ENCODE data around the gene CC2D2A. TPM values are rescaled to one million over a fixed set of nuclear protein-coding genes. Genes with fewer than 3 reads are reported as not detected.

CC2D2A gene
- total RNA-seq, 1 donor from 2014 or later = 15.5 TPM

- intact Hi-C loops (cut with DNase I) = no loop called here
- H3K27ac ChIP-seq = peak overlapping the region; percentile 43
- ATAC-seq (peak; percentile 90), DNase-seq (no peak)
- TF ChIP-seq CTCF (IDR thresholded peaks at IDR 0.05) = no peak
- H3K27me3 ChIP-seq = no peaks in the 10 kb centered on the region
- peaks cover 32% of the 10 kb centered on the region for H3K36me3 ChIP-seq
- H3K4me1 ChIP-seq = peaks cover 4% of the 10 kb centered on the region
- H3K4me3 ChIP-seq = no peak overlapping the region
- H3K9me3 ChIP-seq = no peaks in the 10 kb centered on the region
Measured at GRCh38 chr4:15551740-15552446, 82.2 kb downstream of the CC2D2A start.

GRCh38 chr4:15552557-15553362 is 83.1 kb downstream of the CC2D2A start:
- intact Hi-C loops (cut with DNase I) = no loop called here
- ATAC-seq = peak; percentile 44
- peak overlapping the region; percentile 43 for H3K27ac ChIP-seq

GRCh38 chr4:15556511-15557092 is 86.9 kb downstream of the CC2D2A start:
- Histone ChIP-seq H3K4me3 (no peak overlapping the region), H3K9me3 (no peaks in the 10 kb centered on the region), H3K27ac (no peak overlapping the region), H3K4me1 (no peaks in the 10 kb centered on the region), H3K36me3 (peaks cover 34% of the 10 kb centered on the region), H3K27me3 (no peaks in the 10 kb centered on the region)
- ATAC-seq (no peak), DNase-seq (no peak)
- no peak for TF ChIP-seq CTCF (IDR thresholded peaks at IDR 0.05)
- intact Hi-C loops (cut with DNase I) = no loop called here

More at GRCh38 chr4:15552557-15553362, 83.1 kb downstream of the CC2D2A start:
- DNase-seq = no peak
- Histone ChIP-seq H3K4me1 (no peaks in the 10 kb centered on the region), H3K27me3 (no peaks in the 10 kb centered on the region), H3K9me3 (no peaks in the 10 kb centered on the region), H3K36me3 (peaks cover 34% of the 10 kb centered on the region), H3K4me3 (no peak overlapping the region)
- no peak for TF ChIP-seq CTCF (IDR thresholded peaks at IDR 0.05)

- no peak for ATAC-seq
Measured at GRCh38 chr4:15557786-15558550, 88.3 kb downstream of the CC2D2A start.

More at GRCh38 chr4:15557786-15558550, 88.3 kb downstream of the CC2D2A start:
- intact Hi-C loops (cut with DNase I) = no loop called here
- TF ChIP-seq CTCF (IDR thresholded peaks at IDR 0.05) = no peak
- no peaks in the 10 kb centered on the region for H3K27me3 ChIP-seq
- DNase-seq = no peak
- H3K4me1 ChIP-seq = no peaks in the 10 kb centered on the region
- no peak overlapping the region for H3K27ac ChIP-seq
- H3K9me3 ChIP-seq = no peaks in the 10 kb centered on the region
- peaks cover 43% of the 10 kb centered on the region for H3K36me3 ChIP-seq
- H3K4me3 ChIP-seq = no peak overlapping the region

Measured in upper lobe of right lung (tissue), 1 donor.